GM21717 (cell line): Measurements from ENCODE around the gene IL17RA.
"Not testable (repeated sequence)": the region's sequence is repeated elsewhere in the genome, so short reads cannot be mapped to it uniquely, and the experiment has no call there.

ENCODE experiments used
- ATAC-seq: cut with Tn5 transposase; IDR thresholded peaks from one replicate; pipeline ENCODE4 v1.9.1; 2021; ENCODE audit warnings: mild to moderate bottlenecking, moderate library complexity; ENCODE audit not compliant: unreplicated experiment

The IL17RA gene

DNA sequence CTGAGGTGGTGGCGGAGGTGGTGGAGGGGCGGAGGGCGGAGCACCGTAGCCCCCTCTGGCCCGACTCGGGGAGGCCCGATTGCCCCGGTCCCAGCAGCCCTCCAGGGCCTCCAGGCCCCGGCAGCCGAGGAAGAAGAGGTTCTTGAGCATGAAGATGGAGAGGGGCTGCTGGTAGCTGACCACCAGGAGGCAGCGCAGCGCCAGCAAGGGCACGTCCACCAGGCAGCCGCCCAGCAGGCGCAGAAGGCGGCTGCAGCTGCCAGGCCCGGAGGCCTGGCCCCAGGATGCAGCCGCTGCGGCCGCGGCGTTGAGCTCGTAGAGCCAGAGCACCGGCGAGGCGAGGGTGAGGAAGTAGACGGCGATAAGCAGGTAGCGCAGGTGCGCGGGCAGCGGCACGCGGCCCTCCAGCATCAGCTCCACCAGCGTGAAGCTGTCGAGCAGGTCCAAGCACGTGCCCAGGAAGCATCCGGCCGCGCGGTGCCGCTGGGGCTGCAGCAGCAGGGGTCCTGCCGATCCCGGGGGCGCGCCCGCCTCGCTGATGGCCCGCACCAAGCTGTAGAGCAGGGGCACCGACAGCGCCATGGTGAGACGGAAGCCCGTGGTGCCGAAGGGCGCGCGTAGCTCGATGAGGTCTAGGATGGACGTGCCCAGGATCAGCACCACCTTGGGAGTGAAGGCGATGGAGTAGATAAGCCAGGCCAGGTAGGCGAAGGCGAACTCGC is 34.8 kb downstream of the IL17RA start:
- no peak for ATAC-seq

DNA sequence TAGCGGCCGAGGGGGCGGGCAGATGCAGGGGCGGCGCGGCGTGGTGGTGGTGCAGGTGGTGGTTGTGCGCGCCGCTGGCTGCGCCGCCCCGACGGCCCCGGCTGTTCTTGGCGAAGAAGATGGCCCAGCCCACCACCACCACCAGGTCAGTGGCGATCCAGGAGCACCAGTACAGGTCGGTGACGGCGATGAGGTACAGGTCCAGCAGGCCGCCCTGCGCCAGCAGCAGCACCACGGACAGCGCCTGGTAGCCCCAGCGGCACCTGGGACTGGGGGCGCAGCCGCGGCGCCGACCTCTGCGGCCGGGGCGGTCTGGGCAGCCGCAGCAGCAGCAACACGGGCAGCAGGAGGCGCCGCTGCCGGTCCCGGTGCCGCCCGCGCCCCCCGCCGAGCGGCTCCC is 35.5 kb downstream of the IL17RA start:
- no peak for ATAC-seq

DNA sequence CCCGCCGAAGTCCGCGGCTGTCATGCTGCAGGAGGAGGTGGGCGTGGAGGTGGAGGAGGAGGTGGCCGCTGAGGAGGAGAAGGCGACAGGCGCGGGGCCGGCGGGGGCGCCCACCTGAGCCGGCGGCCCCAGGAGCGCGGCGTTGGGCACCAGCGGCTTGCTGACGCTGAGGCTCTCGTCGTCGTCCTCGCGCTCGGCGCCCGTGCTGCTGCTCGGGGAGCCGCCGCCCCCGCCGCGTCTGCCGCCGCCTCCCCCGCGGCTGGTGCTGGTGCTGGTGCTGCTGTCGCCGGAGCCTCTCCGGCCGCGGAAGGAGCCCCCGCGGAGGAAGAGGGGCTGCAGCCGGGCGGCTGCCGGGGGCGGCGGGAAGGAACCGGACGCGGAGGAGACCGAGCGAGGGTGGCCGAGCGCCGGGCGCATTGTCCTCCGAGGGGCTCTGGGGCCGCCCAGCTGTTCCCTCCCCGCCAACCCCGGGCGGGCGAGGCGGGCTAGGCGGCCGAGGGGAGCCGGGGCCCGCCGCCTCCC is 36.0 kb downstream of the IL17RA start:
- no peak for ATAC-seq

DNA sequence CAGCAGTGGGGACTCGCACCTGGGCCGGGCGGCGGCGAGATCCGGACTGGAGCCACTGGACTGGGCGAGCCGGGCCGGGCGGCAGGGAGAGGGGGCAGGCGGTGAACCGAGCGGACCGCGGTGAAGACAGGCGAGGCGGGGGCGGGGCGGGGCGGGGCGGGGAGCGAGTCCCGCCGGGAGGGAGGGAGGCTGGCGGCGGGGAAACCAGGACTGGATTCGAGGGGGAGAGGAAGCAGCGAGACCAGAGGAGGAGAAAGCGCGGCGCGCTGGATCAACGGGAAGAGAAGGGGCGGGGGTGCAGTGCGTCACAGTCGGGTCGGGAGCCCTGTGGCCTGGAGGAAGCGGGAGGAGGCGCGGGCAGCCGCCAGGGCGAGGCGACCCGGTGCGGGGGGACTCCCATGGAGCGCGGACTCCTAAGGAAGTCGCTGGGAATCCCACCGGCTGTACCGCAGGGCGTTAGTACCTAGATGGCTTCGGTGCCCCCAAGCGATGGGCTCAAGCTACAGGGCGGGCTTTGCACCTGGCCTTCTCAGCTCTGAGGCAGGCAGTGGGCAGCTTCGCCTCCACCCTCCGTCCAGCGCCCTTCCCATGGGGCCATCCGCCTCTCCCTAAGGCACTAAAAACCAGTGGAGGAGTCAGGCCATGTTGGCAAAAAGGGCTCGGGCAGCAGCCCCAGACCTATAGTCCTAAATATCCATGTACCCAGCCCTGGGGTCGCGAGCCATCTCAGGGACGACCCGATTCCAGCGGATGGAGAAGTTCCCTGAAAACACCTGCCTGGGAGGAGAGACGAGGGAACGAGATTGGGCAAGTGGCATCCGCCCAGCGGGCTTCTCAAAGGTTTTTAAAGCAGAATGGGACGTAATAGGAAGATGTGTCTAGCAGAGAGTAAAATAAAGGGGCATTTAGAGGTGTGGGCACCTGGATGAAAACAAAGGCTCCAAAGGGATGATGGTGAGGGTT is 36.7 kb downstream of the IL17RA start, which contains the start of gene TMEM121B:
Gene TMEM121B, minus strand, starts transcription at position 128 of the 963 bp plus-strand sequence. CDS start 233 bp downstream, outside the sequence.
- ATAC-seq: no peak

DNA sequence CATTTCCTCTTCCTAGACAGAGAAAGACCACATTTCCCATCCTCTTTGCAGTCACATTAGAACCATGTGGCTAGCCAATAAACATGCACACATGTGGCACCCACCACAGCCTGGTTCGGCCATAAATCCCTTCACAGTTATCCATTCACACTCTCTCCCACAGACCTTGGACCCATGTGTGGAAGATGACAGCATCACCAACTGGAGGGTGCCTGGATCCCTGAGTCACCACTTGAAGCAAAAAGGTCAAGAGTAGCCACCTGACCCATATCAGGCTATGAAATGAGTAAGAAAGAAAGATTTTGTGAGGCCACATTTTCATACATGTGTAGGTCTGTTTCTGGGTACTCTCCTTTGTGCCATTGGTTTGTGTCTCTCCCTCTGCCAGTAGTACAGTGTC is 45.4 kb downstream of the IL17RA start:
- no peak for ATAC-seq

DNA sequence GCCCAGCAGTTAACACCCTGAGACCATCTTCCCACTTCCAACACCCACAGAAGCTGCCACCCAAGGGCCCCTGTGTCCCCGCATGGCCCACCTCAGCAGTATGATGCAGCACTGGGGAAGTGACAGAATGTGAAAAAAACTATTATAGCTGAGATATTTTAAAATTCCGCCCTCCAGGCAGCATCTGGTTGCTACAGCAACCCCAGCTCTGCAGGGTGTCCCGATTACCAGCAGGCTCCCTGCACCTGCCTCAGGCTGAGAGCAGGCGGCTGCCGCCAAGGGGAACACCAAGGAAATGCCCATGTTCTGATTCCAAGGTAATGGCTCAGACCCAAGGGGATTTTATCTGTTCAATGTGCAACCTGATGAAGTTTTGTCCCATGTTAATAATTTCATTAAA is 46.9 kb downstream of the IL17RA start:
- no peak for ATAC-seq

DNA sequence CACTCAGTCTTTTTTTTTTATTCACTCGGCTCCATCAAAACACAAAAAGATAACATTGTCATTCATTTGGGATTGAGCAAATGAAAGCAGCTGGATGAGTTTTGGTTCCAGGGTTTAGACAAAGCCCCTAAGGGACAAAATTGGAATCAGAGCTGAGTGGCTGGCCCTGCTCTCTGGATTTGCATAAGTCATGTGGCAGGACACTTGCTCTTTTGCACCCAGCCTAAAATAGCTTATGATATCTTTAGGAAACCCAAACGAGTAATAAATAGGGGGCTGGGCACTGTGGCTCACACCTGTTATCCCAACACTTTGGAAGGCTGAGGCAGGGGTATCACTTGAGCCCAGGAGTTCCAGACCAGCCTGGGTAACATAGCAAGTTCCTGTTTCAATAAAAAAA is 47.3 kb downstream of the IL17RA start:
- ATAC-seq: no peak

DNA sequence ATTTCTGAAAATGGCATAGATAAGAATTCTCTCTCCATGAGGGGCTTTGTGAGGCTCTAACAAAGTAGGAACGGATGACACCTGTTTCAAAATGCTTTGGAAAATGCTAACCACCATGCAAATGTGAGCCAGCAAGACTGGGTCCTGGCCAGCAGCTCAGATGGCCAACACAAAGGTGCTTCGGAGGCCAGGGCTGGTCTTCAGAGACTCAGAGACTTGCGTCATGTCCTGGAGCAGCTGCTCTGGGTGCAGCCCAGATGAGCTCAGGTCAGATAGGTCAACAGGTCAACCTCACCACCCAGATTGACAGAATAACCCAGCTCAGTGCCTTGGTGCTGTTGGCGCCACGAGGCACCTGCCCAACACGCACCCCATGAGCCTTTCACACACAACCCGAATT is 48.3 kb downstream of the IL17RA start:
- ATAC-seq: no peak

DNA sequence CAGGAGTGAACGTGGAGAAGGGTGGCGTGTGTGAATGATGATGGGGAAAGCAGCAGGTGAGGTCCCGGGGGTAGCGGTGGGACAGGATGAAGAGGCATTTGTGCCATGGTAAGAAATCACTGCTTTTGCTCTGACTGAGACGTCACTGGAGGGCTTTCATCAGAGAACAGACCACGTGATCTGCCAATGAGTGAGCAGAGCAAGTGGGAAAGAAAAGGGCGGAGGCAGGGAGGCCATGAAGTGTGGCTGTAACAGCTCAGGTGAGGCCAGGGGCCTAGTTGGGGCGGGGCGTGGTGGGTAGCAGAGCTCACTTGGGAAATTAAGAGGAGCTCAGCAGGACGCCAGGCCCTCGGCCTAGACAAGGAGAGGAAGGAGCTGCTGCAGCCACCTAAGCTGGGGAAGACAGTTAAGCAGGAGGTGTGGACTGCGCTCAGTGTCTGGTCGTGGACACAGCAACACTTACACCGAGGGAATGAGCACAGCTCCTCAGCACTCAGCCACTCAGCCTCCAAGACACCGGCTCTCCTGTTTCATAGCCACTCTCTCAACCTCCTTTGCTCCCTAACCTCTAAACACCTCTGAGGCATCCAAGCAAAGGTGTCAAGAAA is 50.5 kb downstream of the IL17RA start:
- ATAC-seq: no peak

DNA sequence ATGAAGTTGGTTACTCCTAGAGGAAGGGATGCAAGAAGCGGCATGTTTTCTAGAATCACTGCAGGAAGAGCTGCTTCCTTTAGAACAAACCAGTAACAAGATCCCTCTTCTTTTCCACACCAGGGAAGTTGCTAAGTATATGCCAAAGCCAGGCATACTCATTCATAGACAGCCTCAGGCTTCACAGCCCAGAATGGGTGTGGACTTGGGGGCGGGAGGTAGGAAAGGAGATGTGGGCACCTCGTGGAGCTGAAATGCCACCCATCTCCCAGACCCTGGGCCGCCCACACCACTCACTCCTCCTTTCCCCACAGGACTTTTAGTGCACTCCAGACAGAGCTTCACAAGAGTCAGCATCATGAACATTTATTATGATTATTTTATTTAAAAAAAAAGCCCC is 52.4 kb downstream of the IL17RA start:
- ATAC-seq: no peak

DNA sequence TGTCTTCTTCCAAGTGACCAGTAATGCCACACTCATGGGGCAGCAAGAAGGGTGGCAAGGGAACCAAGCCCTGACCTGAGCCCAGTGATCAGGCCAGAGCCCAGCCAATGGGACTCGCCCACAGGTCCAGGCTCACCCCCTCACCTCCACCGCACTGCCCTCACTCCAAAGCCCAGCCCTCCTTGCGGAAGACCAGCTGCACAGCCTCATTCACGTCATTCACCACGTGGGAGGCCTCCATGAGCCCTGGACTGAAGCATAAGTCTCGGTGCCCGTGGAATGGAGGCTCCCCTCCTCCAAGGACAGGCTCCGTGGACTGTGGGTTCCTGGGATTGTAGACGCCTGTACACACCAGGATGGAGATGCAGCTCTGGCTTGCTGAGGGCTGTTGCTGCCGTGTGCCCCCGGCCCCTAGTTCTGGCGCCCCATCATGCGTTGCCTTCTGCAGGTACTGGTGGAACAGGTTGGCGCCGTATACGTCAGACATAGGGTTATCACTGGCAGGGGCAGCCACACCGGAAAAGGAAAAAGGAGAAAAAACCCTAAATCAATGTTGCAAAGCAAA is 53.1 kb downstream of the IL17RA start:
- no peak for ATAC-seq

DNA sequence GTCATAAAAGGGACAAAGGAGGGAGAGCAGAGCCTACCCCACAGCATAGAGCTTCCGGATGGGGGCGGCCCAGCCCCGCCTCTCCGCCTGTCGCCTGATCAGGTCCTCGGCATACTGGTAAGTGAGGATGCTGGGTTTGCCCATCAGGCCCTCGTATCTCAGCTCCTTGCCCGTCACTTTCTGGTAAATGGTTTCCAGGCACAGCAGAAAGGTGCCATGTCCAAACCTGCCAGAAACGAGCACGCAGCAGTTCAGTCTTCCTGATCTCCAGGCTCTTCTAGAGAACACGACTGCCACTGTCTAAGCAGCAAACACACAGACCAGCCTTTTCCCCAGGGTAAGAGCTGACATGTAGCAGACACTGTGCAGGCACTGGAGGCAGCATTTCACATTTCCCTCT is 53.7 kb downstream of the IL17RA start:
- no peak for ATAC-seq

DNA sequence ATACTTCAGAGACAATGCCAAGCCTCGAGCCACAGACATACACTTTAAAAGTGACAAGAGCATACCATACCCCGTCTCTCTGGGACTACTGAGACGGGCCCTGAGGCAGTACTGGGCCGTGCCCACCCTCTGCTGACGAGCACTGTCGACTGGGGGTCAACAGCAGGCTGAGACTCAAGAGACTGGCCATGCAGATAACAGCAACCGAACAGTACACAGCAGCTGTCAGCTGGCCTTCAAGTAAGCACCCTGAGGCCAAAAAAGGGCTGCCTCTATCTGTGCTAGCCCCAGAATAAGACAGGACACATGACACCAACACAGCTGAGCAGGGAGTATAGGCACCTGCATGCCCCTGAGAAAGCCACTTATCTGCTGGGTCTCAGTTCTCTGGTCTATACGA is 55.2 kb downstream of the IL17RA start:
- no peak for ATAC-seq

DNA sequence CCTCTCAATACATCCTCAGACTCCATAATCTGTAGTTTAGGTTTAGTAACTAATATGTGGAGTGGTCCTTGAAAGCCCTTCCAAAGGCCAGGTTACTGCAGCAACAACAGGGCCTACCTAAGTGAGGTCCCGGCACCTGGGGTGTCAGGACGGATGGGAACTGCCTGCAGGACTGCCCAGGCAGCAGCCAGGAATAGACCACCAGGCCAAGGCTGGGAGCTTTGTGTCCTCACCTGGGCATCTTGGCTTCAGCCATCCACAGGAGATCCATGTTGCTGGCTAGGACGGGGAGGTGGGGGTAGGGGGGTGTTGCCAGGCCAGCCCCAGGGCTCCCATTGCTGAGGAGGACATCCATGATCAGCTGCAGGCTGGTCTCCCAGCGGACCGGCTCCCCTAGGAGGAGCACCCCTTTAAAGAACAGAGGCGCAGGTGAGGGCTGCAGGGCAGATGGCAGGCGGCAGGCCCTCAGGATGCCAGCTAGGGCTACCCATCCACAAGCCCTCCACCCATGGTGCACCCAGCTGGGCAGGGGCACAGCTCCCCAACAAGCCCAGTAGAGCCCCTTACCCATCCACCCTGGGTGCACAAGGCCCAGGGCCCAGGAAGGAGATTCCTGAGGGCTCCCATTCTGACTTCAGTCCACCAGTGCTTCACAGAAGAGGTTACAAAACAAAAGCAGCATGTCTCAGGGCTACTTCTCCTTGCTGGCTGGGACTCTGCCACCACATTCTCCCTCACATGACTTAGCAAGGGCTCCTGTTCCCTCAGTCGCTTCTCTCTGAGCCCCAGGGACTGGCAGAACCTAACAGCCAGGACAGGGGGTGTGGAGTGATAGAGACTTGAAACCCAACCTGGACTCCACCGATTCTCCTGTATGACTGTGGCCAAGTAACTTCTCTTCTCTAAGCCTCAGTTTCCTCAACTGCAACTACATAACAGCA is 56.3 kb downstream of the IL17RA start:
- no peak for ATAC-seq

DNA sequence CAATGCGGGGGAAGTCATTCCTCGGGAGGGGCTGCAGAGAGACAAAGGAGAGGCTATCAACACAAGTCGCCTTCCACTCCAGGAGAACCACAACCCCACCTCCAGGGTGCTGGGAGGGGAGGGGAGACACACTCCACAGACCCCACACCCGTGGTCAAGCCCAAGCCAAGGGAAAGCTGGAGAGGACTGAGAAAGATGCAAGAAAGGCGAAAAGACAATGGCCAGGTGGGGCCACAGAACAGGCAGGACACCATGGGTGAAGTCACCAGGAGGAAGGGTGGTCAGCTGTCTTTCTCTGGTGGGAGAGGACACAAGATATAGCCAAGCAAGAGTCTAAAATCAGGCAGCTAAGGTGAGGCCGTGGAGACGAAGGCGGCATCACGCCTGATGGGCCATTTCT is 58.3 kb downstream of the IL17RA start:
- no peak for ATAC-seq

DNA sequence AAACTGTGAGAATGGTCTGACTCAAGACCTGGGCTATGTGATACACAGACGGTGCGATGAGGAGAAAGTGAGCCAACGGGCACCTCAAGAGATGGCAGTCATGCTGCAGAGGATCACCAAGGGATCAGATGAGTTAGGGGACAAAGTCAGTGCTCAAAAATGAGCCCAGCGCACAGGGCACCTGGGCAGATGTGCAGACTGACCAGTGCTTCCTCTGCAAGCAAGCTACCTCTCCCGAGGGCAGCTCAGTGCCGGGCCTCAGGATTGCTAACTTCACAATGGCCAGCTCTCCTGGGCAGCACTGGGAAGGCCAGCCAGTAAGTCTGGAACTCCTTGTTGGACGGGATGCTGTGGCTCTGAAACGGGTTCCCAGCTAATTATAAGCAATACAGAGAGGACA is 59.0 kb downstream of the IL17RA start:
- ATAC-seq: no peak

DNA sequence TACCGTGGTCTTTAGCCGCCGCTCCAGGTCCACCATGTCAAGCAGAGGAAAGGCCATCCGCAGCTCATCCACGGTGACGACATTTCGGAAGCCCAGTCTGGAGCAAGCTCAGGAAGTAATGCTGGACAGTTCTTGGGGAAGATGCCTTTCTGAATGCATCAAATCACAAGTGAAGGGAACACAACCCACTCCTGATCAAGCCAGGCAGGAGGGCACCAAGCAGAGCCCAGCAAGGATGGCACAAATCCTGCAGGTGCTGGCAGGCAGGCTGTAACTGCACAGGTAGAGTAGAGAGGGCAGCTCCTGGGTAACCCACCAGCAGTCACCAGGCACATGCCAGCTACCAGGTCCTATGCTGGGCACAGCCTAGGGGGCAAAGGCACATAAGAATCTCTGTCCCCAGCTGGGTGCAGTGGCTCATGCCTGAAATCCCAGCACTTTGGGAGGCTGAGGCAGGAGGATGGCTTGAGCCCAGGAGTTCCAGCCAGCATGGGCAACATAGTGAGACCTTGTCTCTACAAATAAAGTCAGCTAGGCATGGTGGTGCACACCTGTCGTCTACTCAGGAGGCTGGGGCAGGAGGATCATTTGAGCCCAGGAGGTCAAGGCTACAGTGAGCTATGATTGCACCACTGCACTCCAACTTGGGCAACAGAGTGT is 60.4 kb downstream of the IL17RA start:
- ATAC-seq: no peak

DNA sequence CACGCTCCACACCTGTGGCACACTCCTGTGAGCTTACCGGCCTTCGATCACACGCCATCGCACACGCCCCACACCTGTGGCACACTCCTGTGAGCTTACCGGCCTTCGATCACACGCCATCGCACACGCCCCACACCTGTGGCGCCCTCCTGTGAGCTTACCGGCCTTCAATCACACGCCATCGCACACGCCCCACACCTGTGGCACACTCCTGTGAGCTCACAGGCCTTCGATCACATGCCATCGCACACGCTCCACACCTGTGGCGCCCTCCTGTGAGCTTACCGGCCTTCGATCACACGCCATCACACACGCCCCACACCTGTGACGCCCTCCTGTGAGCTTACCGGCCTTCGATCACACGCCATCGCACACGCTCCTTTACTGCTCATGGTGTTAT is 62.7 kb downstream of the IL17RA start:
- ATAC-seq: not testable (repeated sequence)

DNA sequence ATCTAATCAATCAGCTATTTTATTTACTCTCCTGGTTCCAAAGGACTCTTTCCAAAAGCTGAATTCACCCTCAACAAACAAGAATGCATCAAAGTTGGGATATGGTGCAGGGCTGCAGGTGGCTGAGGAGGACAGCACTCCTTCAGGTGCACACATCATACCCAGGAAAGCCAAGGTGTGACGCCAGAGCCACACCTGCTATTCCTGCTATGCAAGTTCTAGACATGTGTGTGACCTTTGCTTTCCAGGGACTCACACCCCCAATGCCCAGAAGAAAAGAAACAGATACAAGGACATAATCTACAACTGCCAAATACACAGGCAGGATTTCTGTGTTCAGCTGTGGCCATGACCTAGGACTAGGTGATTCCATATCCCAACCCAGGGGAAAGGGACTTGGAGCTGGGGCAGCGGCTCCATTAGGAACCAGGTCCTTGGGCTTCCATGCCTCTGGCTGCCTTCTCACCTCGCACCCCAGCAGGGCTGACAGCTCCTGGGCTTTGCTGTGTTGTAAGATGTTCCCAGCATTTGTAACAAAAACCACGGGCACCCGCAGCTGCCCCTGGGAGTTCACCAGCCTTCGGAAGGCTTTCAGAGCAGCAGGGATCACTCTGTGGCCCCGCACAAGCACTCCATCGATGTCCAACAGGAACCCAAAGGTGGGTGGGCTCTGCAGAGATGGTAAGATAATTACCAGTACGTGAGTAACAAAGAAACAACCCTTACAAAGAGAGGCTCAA is 64.4 kb downstream of the IL17RA start:
- no peak for ATAC-seq
